ENCODE data around the gene CDSN. TPM values are rescaled to one million over a fixed set of nuclear protein-coding genes. Genes with fewer than 3 reads are reported as not detected.

The CDSN gene
- total RNA-seq, 4 donors from 2014 or later, result not detected

- no peak for ATAC-seq
- H3K4me3 ChIP-seq, result peak overlapping the region in 1 of 2 donors; percentile 42
- 100% methylated on average over 1 to 6 of the region's 12 CpGs for WGBS, 2 donors (ENCODE audit: low coverage in 1 of 2)
- no peaks in the 10 kb centered on the region for H3K27me3 ChIP-seq
- peak overlapping the region in 3 of 4 donors; percentile 31 to 74 (median 68) for H3K27ac ChIP-seq
- peaks cover 0 to 49% (median 23%) of the 10 kb centered on the region in 3 donors for H3K4me1 ChIP-seq
- TF ChIP-seq POLR2A (IDR thresholded peaks at IDR 0.05), result no peak
- TF ChIP-seq EP300 (IDR thresholded peaks at IDR 0.05), result no peak
- TF ChIP-seq, protein P1, sequence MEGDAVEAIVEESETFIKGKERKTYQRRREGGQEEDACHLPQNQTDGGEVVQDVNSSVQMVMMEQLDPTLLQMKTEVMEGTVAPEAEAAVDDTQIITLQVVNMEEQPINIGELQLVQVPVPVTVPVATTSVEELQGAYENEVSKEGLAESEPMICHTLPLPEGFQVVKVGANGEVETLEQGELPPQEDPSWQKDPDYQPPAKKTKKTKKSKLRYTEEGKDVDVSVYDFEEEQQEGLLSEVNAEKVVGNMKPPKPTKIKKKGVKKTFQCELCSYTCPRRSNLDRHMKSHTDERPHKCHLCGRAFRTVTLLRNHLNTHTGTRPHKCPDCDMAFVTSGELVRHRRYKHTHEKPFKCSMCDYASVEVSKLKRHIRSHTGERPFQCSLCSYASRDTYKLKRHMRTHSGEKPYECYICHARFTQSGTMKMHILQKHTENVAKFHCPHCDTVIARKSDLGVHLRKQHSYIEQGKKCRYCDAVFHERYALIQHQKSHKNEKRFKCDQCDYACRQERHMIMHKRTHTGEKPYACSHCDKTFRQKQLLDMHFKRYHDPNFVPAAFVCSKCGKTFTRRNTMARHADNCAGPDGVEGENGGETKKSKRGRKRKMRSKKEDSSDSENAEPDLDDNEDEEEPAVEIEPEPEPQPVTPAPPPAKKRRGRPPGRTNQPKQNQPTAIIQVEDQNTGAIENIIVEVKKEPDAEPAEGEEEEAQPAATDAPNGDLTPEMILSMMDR (IDR thresholded peaks at IDR 0.05), result no peak
- no peak for TF ChIP-seq POLR2AphosphoS5 (IDR thresholded peaks at IDR 0.05)
- no peaks in the 10 kb centered on the region for H3K36me3 ChIP-seq
- no peaks in the 10 kb centered on the region for H3K9me3 ChIP-seq
Observed at GRCh38 chr6:31115941-31116560, 4.2 kb downstream of the CDSN start.

DNA sequence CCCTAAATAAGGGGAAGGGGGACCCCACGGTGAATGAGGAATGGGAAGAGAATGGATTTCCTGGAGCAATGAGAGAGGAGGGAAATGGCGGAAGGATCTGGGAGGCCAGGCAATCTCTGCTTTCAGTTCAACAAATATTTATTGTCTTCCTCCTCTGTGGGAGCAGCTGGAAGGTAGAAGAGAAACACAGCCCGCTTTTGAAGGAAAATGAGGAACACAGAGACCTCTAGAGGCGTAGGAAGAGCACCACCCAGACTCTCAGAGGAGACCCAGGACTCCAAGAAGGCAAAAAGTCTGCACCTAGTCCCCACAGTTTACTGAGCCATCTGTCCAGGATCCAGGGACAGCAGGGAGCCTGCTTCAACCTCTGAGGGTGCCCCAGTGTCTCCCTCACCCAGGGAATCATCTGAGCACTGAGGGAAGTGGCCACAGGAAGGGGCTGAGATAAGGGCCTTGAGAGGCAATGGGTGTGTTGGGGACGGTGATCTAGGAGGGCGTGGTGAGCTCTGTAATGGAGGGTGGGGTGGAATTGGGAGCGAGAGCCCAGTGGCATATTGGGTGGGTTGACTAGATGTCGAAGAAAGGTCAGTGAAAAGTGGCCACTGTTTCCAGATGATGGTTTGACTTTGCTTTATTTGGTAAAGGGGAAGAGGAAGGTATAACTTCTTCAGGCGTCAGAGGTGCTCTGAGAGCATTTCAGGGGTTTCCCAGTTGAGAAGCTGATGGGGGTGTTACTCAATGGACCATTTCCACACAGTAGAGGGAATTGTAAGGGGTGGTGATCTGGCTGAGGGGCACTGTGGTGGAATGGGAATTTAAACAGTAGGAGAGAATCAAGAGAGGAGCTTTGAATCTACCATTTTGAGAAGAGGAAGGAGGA is 5.0 kb downstream of the CDSN start:
- 62 to 63% methylated on average over 6 to 9 of the region's 9 CpGs for WGBS, 2 donors (ENCODE audit: low coverage in 1 of 2)
- TF ChIP-seq, protein P1 (IDR thresholded peaks at IDR 0.05), result peak in 2 of 4 experiments; percentile 10 to 18
- TF ChIP-seq POLR2A (IDR thresholded peaks at IDR 0.05), result no peak
- H3K4me1 ChIP-seq, result peaks cover 0 to 49% (median 23%) of the 10 kb centered on the region in 3 donors

DNA sequence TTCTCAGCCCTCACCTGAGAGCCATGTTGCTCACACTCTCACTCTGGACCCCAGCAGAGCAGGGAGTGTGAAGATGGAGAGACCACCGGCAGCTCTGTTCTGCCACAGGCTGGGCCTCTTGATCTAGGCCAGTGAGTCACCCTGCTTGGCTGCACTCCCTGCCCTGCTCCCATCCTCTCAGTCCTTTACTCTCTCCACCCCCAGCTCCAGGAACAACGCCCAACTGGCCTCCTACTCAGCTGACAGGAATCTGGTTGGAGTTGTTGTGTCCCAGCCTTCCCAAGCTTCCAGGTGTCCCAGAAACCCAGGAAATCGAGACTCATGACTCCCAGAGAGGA is 5.7 kb downstream of the CDSN start, which contains the start of gene PSORS1C1:
TSS of gene PSORS1C1 (plus strand) at position 260 of the 338 bp plus-strand sequence. CDS start 14,833 bp downstream, outside the sequence.
- H3K4me3 ChIP-seq, result peak within 1 kb of the TSS in 1 of 2 donors; percentile 39
- no peaks in the 10 kb centered on the region for H3K9me3 ChIP-seq
- ATAC-seq, result peak; percentile 96
- 11% methylated on average over 2 of the region's 3 CpGs; no CpG with 5 or more reads in 1 of the 2 donors for WGBS, 2 donors (ENCODE audit: low coverage in 1 of 2)
- H3K4me1 ChIP-seq, result peaks cover 0 to 49% (median 23%) of the 10 kb centered on the region in 3 donors
- TF ChIP-seq EP300 (IDR thresholded peaks at IDR 0.05) (no peak), POLR2AphosphoS5 (IDR thresholded peaks at IDR 0.05) (peak; percentile 76), POLR2A (IDR thresholded peaks at IDR 0.05) (peak in 1 of 2 donors; percentile 12)
- TF ChIP-seq, protein P1 (IDR thresholded peaks at IDR 0.05), result no peak
- H3K27ac ChIP-seq, result peak within 1 kb of the TSS in 3 of 4 donors; percentile 69 to 74 (median 73)
- no peaks in the 10 kb centered on the region for H3K27me3 ChIP-seq
- H3K36me3 ChIP-seq, result no peaks in the 10 kb centered on the region

More for the DNA sequence above, 5.0 kb downstream of the CDSN start:
- no peaks in the 10 kb centered on the region for H3K36me3 ChIP-seq
- H3K4me3 ChIP-seq, result peak overlapping the region in 1 of 2 donors; percentile 39
- H3K9me3 ChIP-seq, result no peaks in the 10 kb centered on the region
- peak overlapping the region in 3 of 4 donors; percentile 69 to 74 (median 73) for H3K27ac ChIP-seq
- ATAC-seq, result no peak
- H3K27me3 ChIP-seq, result no peaks in the 10 kb centered on the region

DNA sequence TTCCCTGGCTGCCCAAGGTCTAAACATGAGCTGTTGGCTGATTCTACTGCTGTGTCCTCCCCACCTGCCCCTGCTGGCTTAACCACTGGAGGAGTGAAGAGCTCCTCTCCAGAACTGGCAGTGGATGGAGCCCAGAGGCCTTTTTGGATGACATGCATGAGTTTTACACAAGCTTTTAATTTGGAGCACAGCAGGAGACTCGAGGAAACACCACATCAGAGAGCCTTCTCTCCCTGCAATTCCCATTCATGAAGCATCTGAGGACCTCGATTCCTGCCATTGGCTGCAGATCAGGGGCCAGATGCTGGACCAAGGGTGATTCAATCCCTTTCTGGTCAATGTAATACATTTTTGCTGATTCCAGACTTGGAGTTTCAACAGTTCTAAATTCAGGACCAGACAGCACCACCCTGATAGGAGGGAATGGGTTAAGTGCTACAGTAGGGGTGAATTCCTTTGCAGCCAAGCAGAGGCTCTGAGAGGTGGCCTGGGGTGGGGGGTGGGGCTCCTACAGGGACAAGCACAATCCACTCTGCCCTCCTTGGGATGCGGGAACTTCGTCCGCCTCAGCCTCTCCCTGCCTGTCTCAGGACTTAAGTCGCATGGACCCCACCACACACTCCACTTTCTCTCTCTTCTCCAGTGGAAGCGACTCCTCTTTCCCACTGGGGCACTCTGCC is 6.2 kb downstream of the CDSN start:
- H3K36me3 ChIP-seq, result no peaks in the 10 kb centered on the region
- no peak overlapping the region for H3K4me3 ChIP-seq
- peaks cover 0 to 49% (median 23%) of the 10 kb centered on the region in 3 donors for H3K4me1 ChIP-seq
- H3K27ac ChIP-seq, result peak overlapping the region in 3 of 4 donors; percentile 69 to 74 (median 73)
- WGBS, 2 donors (ENCODE audit: low coverage in 1 of 2), result 63 to 81% methylated on average over 5 to 6 of the region's 7 CpGs
- H3K27me3 ChIP-seq, result no peaks in the 10 kb centered on the region
- TF ChIP-seq EP300 (IDR thresholded peaks at IDR 0.05), result no peak
- no peak for TF ChIP-seq POLR2AphosphoS5 (IDR thresholded peaks at IDR 0.05)
- no peak for TF ChIP-seq POLR2A (IDR thresholded peaks at IDR 0.05)
- TF ChIP-seq, protein P1 (IDR thresholded peaks at IDR 0.05), result no peak
- peak; percentile 32 for ATAC-seq
- no peaks in the 10 kb centered on the region for H3K9me3 ChIP-seq

Data from gastroesophageal sphincter (tissue), 4 donors.